Muscle layer of colon (tissue), 2 donors: ENCODE results near the gene BANK1.

ENCODE experiments used
- H3K27ac ChIP-seq: one replicate; pipeline ENCODE4 v1.7.0; 2013; ENCODE audit warnings: low read depth, mild to moderate bottlenecking, low read length, moderate library complexity
- H3K27me3 ChIP-seq, 2 donors: one replicate each; pipeline ENCODE4 v1.7.0; 2013; ENCODE audit warnings: low read length in 2 of 2, mild to moderate bottlenecking in 2 of 2; ENCODE audit not compliant: insufficient read depth in 2 of 2, control insufficient read depth in 1 of 2
- H3K36me3 ChIP-seq: one replicate; pipeline ENCODE4 v1.7.0; 2013; ENCODE audit warnings: mild to moderate bottlenecking, low read length; ENCODE audit not compliant: insufficient read depth
- H3K4me1 ChIP-seq: one replicate; pipeline ENCODE4 v1.7.0; 2013; ENCODE audit warnings: mild to moderate bottlenecking, low read length; ENCODE audit not compliant: insufficient read depth
- H3K4me3 ChIP-seq, 2 donors: one replicate each; pipeline ENCODE4 v1.7.0; 2013; ENCODE audit warnings: low read length in 2 of 2, low read depth in 1 of 2, mild to moderate bottlenecking in 1 of 2, moderate library complexity in 1 of 2
- H3K9ac ChIP-seq: one replicate; pipeline ENCODE4 v1.7.0; 2013; ENCODE audit warnings: low read length
- H3K9me3 ChIP-seq: one replicate; pipeline ENCODE4 v1.7.0; 2013; ENCODE audit warnings: mild to moderate bottlenecking, low read length
- donor health status: abdominal sarcoma.
- donor health status: Adenocarcinoma of cecum.

The BANK1 gene

GRCh38 chr4:101790521-101791181, at the start of gene BANK1:
BANK1 (plus strand) TSS chr4:101790730; CDS start chr4:101790881, 151 bp downstream.
- H3K27me3 ChIP-seq = no peaks in the 10 kb centered on the region

GRCh38 chr4:101753721-101754120, 36.8 kb upstream of the BANK1 start:
- Histone ChIP-seq H3K36me3 (no peaks in the 10 kb centered on the region), H3K27me3 (no peaks in the 10 kb centered on the region), H3K9ac (no peak overlapping the region), H3K9me3 (no peaks in the 10 kb centered on the region), H3K27ac (no peak overlapping the region), H3K4me3 (no peak overlapping the region), H3K4me1 (no peaks in the 10 kb centered on the region)

More at GRCh38 chr4:101790521-101791181, at the start of gene BANK1:
- no peaks in the 10 kb centered on the region for H3K4me1 ChIP-seq
- no peaks in the 10 kb centered on the region for H3K36me3 ChIP-seq
- H3K9ac ChIP-seq = no peak within 1 kb of the TSS
- peak within 1 kb of the TSS; percentile 58 to 63 for H3K4me3 ChIP-seq
- H3K27ac ChIP-seq = peak within 1 kb of the TSS; percentile 21
- H3K9me3 ChIP-seq = no peaks in the 10 kb centered on the region

- Histone ChIP-seq H3K4me3 (no peak overlapping the region), H3K27ac (no peak overlapping the region), H3K36me3 (no peaks in the 10 kb centered on the region), H3K27me3 (no peaks in the 10 kb centered on the region), H3K9ac (no peak overlapping the region), H3K9me3 (no peaks in the 10 kb centered on the region), H3K4me1 (no peaks in the 10 kb centered on the region)
Observed at GRCh38 chr4:101756181-101756580, 34.3 kb upstream of the BANK1 start.

GRCh38 chr4:101761405-101761804, 29.1 kb upstream of the BANK1 start:
- no peaks in the 10 kb centered on the region for H3K4me1 ChIP-seq
- no peak overlapping the region for H3K9ac ChIP-seq
- H3K36me3 ChIP-seq = no peaks in the 10 kb centered on the region
- H3K4me3 ChIP-seq = no peak overlapping the region
- H3K27ac ChIP-seq = no peak overlapping the region
- no peaks in the 10 kb centered on the region for H3K27me3 ChIP-seq
- H3K9me3 ChIP-seq = no peaks in the 10 kb centered on the region

GRCh38 chr4:101762025-101762424, 28.5 kb upstream of the BANK1 start:
- no peaks in the 10 kb centered on the region for H3K4me1 ChIP-seq
- no peaks in the 10 kb centered on the region for H3K9me3 ChIP-seq
- no peaks in the 10 kb centered on the region for H3K36me3 ChIP-seq
- H3K27me3 ChIP-seq = no peaks in the 10 kb centered on the region
- H3K27ac ChIP-seq = no peak overlapping the region
- no peak overlapping the region for H3K4me3 ChIP-seq
- H3K9ac ChIP-seq = no peak overlapping the region

- Histone ChIP-seq H3K9me3 (no peaks in the 10 kb centered on the region), H3K4me1 (no peaks in the 10 kb centered on the region), H3K4me3 (no peak overlapping the region), H3K36me3 (no peaks in the 10 kb centered on the region), H3K27ac (no peak overlapping the region), H3K9ac (no peak overlapping the region), H3K27me3 (no peaks in the 10 kb centered on the region)
Observed at GRCh38 chr4:101762534-101762933, 28.0 kb upstream of the BANK1 start.

GRCh38 chr4:101763576-101763975, 27.0 kb upstream of the BANK1 start:
- Histone ChIP-seq H3K9me3 (no peaks in the 10 kb centered on the region), H3K4me1 (no peaks in the 10 kb centered on the region), H3K36me3 (no peaks in the 10 kb centered on the region), H3K27ac (no peak overlapping the region), H3K27me3 (no peaks in the 10 kb centered on the region), H3K9ac (no peak overlapping the region), H3K4me3 (no peak overlapping the region)

GRCh38 chr4:101774807-101775206, 15.7 kb upstream of the BANK1 start:
- Histone ChIP-seq H3K27ac (no peak overlapping the region), H3K4me1 (no peaks in the 10 kb centered on the region), H3K9me3 (peaks cover 4% of the 10 kb centered on the region), H3K27me3 (no peaks in the 10 kb centered on the region), H3K9ac (no peak overlapping the region), H3K4me3 (no peak overlapping the region), H3K36me3 (no peaks in the 10 kb centered on the region)

- no peaks in the 10 kb centered on the region for H3K36me3 ChIP-seq
- H3K4me3 ChIP-seq = no peak overlapping the region
- peaks cover under 1% of the 10 kb centered on the region for H3K9me3 ChIP-seq
- no peaks in the 10 kb centered on the region for H3K4me1 ChIP-seq
- H3K9ac ChIP-seq = no peak overlapping the region
- no peak overlapping the region for H3K27ac ChIP-seq
- H3K27me3 ChIP-seq = no peaks in the 10 kb centered on the region
Observed at GRCh38 chr4:101777431-101777830, 13.1 kb upstream of the BANK1 start.

GRCh38 chr4:101780284-101780683, 10.2 kb upstream of the BANK1 start:
- no peak overlapping the region for H3K27ac ChIP-seq
- H3K4me1 ChIP-seq = no peaks in the 10 kb centered on the region
- H3K27me3 ChIP-seq = no peaks in the 10 kb centered on the region
- no peaks in the 10 kb centered on the region for H3K36me3 ChIP-seq
- no peaks in the 10 kb centered on the region for H3K9me3 ChIP-seq
- no peak overlapping the region for H3K4me3 ChIP-seq
- no peak overlapping the region for H3K9ac ChIP-seq

- Histone ChIP-seq H3K4me3 (no peak overlapping the region), H3K9me3 (no peaks in the 10 kb centered on the region), H3K27ac (no peak overlapping the region), H3K4me1 (no peaks in the 10 kb centered on the region), H3K36me3 (no peaks in the 10 kb centered on the region), H3K9ac (no peak overlapping the region), H3K27me3 (no peaks in the 10 kb centered on the region)
Observed at GRCh38 chr4:101782546-101782945, 8.0 kb upstream of the BANK1 start.

GRCh38 chr4:101784957-101785356, 5.6 kb upstream of the BANK1 start:
- no peak overlapping the region for H3K4me3 ChIP-seq
- H3K9ac ChIP-seq = no peak overlapping the region
- no peaks in the 10 kb centered on the region for H3K4me1 ChIP-seq
- H3K9me3 ChIP-seq = no peaks in the 10 kb centered on the region
- H3K27me3 ChIP-seq = no peaks in the 10 kb centered on the region
- H3K36me3 ChIP-seq = no peaks in the 10 kb centered on the region
- no peak overlapping the region for H3K27ac ChIP-seq
